ENCODE data around the gene TRIOBP. TPM values are rescaled to one million over a fixed set of nuclear protein-coding genes. Genes with fewer than 3 reads are reported as not detected.

TRIOBP gene
- total RNA-seq, 1 experiment from 2014 or later, result 28.7 TPM

DNA sequence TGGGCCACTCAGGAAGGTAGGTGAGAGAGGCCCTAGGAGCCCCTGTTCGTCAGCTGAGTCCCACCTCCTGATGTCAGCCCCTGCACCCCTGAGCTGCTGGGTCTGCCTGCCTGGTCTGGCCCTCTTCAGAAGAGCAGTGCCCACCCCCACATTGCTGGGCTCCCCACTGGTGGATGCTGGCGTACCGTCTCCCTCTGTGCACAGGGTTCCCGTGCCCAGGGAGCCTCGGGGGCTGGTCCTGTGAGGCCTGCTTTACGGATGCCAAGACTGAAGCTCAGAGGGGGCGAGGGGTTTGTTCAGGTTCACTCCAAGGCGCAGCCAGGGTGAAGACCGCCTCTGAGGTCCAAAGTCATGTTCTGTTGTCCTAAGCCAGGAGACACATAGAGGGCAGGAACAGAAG is 66.2 kb downstream of the TRIOBP start:
- no TSS peak for BruUV-seq (replicated peaks)
- TF ChIP-seq EZH2 (IDR thresholded peaks at IDR 0.05; ENCODE audit: borderline replicate concordance, low read depth, low read length, poor library complexity, severe bottlenecking), result no peak
- TF ChIP-seq, protein P1, sequence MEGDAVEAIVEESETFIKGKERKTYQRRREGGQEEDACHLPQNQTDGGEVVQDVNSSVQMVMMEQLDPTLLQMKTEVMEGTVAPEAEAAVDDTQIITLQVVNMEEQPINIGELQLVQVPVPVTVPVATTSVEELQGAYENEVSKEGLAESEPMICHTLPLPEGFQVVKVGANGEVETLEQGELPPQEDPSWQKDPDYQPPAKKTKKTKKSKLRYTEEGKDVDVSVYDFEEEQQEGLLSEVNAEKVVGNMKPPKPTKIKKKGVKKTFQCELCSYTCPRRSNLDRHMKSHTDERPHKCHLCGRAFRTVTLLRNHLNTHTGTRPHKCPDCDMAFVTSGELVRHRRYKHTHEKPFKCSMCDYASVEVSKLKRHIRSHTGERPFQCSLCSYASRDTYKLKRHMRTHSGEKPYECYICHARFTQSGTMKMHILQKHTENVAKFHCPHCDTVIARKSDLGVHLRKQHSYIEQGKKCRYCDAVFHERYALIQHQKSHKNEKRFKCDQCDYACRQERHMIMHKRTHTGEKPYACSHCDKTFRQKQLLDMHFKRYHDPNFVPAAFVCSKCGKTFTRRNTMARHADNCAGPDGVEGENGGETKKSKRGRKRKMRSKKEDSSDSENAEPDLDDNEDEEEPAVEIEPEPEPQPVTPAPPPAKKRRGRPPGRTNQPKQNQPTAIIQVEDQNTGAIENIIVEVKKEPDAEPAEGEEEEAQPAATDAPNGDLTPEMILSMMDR (conservative IDR thresholded peaks at IDR 0.05; ENCODE audit: low read depth, low read length), result no peak

DNA sequence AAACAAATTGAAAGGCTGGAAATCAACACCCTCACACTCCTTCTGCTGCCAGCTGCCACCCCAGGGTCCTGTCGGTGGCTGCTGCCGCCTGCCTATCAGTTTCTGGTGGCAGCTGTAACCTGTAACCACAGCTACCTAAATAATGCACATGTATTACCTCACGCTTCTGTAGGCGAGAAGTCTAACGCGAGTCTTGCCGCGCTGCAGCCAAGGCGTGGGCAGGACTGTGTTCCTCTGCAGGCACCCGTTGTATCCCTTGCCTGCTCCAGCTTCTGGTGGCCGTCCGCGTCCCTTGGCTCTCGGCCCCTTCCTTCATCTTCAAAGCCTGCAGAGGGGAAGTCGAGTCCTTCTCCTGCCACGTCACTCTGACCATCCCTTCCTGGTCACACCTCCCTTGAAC is 66.8 kb downstream of the TRIOBP start:
- BruUV-seq (replicated peaks), result no TSS peak
- ChIA-PET CTCF (no interaction called here), POLR2A (ENCODE audit: low non-redundant PET) (no interaction called here)
- H3K4me3 ChIP-seq (ENCODE audit: low read depth, low read length, poor library complexity, severe bottlenecking), result no peak overlapping the region
- intact Hi-C loops (cut with micrococcal nuclease; ENCODE audit: unreplicated experiment), result no loop called here
- no peaks in the 10 kb centered on the region for H3K9me3 ChIP-seq (ENCODE audit: low read depth, low read length, poor library complexity, severe bottlenecking)
- peaks cover 16% of the 10 kb centered on the region for H3K36me3 ChIP-seq (ENCODE audit: insufficient read depth, low read length, poor library complexity, severe bottlenecking)
- H3K27me3 ChIP-seq (replicated peaks; ENCODE audit: insufficient read depth, low read depth, low read length, poor library complexity), result no peaks in the 10 kb centered on the region
- no peak overlapping the region for H3K27ac ChIP-seq (ENCODE audit: low read depth, low read length, poor library complexity, severe bottlenecking)
- DNase-seq (ENCODE audit: low spot score), result no peak
- no peak for TF ChIP-seq EZH2 (IDR thresholded peaks at IDR 0.05; ENCODE audit: borderline replicate concordance, low read depth, low read length, poor library complexity, severe bottlenecking)
- TF ChIP-seq, protein P1 (conservative IDR thresholded peaks at IDR 0.05; ENCODE audit: low read depth, low read length), result no peak
- no peaks in the 10 kb centered on the region for H3K4me1 ChIP-seq (ENCODE audit: insufficient read depth, low read length, poor library complexity, severe bottlenecking)

More for the DNA sequence above, 66.2 kb downstream of the TRIOBP start:
- H3K4me1 ChIP-seq (ENCODE audit: insufficient read depth, low read length, poor library complexity, severe bottlenecking), result no peaks in the 10 kb centered on the region
- H3K27me3 ChIP-seq (replicated peaks; ENCODE audit: insufficient read depth, low read depth, low read length, poor library complexity), result no peaks in the 10 kb centered on the region
- peaks cover 22% of the 10 kb centered on the region for H3K36me3 ChIP-seq (ENCODE audit: insufficient read depth, low read length, poor library complexity, severe bottlenecking)
- H3K4me3 ChIP-seq (ENCODE audit: low read depth, low read length, poor library complexity, severe bottlenecking), result no peak overlapping the region
- no peaks in the 10 kb centered on the region for H3K9me3 ChIP-seq (ENCODE audit: low read depth, low read length, poor library complexity, severe bottlenecking)
- DNase-seq (ENCODE audit: low spot score), result no peak
- intact Hi-C loops (cut with micrococcal nuclease; ENCODE audit: unreplicated experiment), result no loop called here
- ChIA-PET CTCF (no interaction called here), POLR2A (ENCODE audit: low non-redundant PET) (no interaction called here)
- H3K27ac ChIP-seq (ENCODE audit: low read depth, low read length, poor library complexity, severe bottlenecking), result no peak overlapping the region

DNA sequence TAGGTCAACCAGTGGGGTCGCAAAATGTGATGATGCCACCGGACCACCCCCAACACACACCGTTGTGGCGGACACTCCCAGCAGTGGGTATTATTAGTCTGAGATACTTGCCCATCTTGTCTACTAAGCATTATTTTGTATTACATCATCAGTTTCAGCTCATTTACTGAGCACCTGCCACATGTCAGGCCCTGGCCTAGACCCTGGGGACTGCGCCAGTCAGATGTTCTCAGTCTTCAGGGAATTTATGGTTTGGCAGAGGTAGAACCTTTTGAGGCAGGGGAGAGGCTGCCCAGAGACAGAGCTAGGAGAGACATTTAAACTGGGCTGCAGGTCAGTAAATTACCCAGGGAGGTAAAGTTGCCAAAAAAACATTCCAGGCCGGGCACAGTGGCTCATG is 67.8 kb downstream of the TRIOBP start:
- DNase-seq (ENCODE audit: low spot score), result no peak
- no peaks in the 10 kb centered on the region for H3K4me1 ChIP-seq (ENCODE audit: insufficient read depth, low read length, poor library complexity, severe bottlenecking)
- H3K9me3 ChIP-seq (ENCODE audit: low read depth, low read length, poor library complexity, severe bottlenecking), result no peaks in the 10 kb centered on the region
- CTCF ChIA-PET, result no interaction called here
- no peak overlapping the region for H3K27ac ChIP-seq (ENCODE audit: low read depth, low read length, poor library complexity, severe bottlenecking)
- no peak overlapping the region for H3K4me3 ChIP-seq (ENCODE audit: low read depth, low read length, poor library complexity, severe bottlenecking)
- no TSS peak for BruUV-seq (replicated peaks)
- POLR2A ChIA-PET (ENCODE audit: low non-redundant PET), result no interaction called here
- H3K36me3 ChIP-seq (ENCODE audit: insufficient read depth, low read length, poor library complexity, severe bottlenecking), result peaks cover 10% of the 10 kb centered on the region
- intact Hi-C loops (cut with micrococcal nuclease; ENCODE audit: unreplicated experiment), result no loop called here
- H3K27me3 ChIP-seq (replicated peaks; ENCODE audit: insufficient read depth, low read depth, low read length, poor library complexity), result no peaks in the 10 kb centered on the region
- TF ChIP-seq EZH2 (IDR thresholded peaks at IDR 0.05; ENCODE audit: borderline replicate concordance, low read depth, low read length, poor library complexity, severe bottlenecking), result no peak
- TF ChIP-seq, protein P1 (conservative IDR thresholded peaks at IDR 0.05; ENCODE audit: low read depth, low read length), result no peak
